ENCODE measurements around the gene ANGPT4. TPM values are rescaled to one million over a fixed set of nuclear protein-coding genes. Genes with fewer than 3 reads are reported as not detected.

Gene ANGPT4
- total and polyA plus RNA-seq, 2 donors: 0.21 to 2.0 TPM

GRCh38 chr20:823574-823902, 92.6 kb downstream of the ANGPT4 start:
- Histone ChIP-seq H3K27ac (ENCODE audit: low read depth) (no peak overlapping the region), H3K36me3 (ENCODE audit: insufficient read depth) (no peaks in the 10 kb centered on the region), H3K4me1 (ENCODE audit: insufficient read depth) (no peaks in the 10 kb centered on the region), H3K4me3 (ENCODE audit: low read depth, low read length) (no peak overlapping the region)
- 85% methylated on average over 4 of the region's 4 CpGs for WGBS
- DNase-seq (ENCODE audit: extremely low spot score): no peak

- Histone ChIP-seq H3K36me3 (ENCODE audit: insufficient read depth) (no peaks in the 10 kb centered on the region), H3K4me3 (ENCODE audit: low read depth, low read length) (no peak overlapping the region), H3K27ac (ENCODE audit: low read depth) (no peak overlapping the region), H3K4me1 (ENCODE audit: insufficient read depth) (no peaks in the 10 kb centered on the region)
- WGBS: 70% methylated on average over 12 of the region's 12 CpGs
- no peak for DNase-seq (ENCODE audit: extremely low spot score)
Observed at GRCh38 chr20:822651-823573, 93.2 kb downstream of the ANGPT4 start.

GRCh38 chr20:821731-822065, 94.4 kb downstream of the ANGPT4 start:
- no peaks in the 10 kb centered on the region for H3K4me1 ChIP-seq (ENCODE audit: insufficient read depth)
- DNase-seq (ENCODE audit: extremely low spot score): no peak
- 69% methylated on average over 3 of the region's 3 CpGs for WGBS
- no peaks in the 10 kb centered on the region for H3K36me3 ChIP-seq (ENCODE audit: insufficient read depth)
- H3K27ac ChIP-seq (ENCODE audit: low read depth): no peak overlapping the region
- no peak overlapping the region for H3K4me3 ChIP-seq (ENCODE audit: low read depth, low read length)

- Histone ChIP-seq H3K27ac (ENCODE audit: low read depth) (no peak overlapping the region), H3K36me3 (ENCODE audit: insufficient read depth) (no peaks in the 10 kb centered on the region), H3K4me3 (ENCODE audit: low read depth, low read length) (no peak overlapping the region), H3K4me1 (ENCODE audit: insufficient read depth) (no peaks in the 10 kb centered on the region)
- WGBS: 61% methylated on average over 6 of the region's 6 CpGs
- DNase-seq (ENCODE audit: extremely low spot score): no peak
Observed at GRCh38 chr20:821046-821730, 94.9 kb downstream of the ANGPT4 start.

- Histone ChIP-seq H3K4me1 (ENCODE audit: insufficient read depth) (no peaks in the 10 kb centered on the region), H3K27ac (ENCODE audit: low read depth) (no peak overlapping the region), H3K4me3 (ENCODE audit: low read depth, low read length) (no peak overlapping the region), H3K36me3 (ENCODE audit: insufficient read depth) (no peaks in the 10 kb centered on the region)
- DNase-seq (ENCODE audit: extremely low spot score): no peak
- 93% methylated on average over 3 of the region's 3 CpGs for WGBS
Observed at GRCh38 chr20:820323-820953, 95.7 kb downstream of the ANGPT4 start.

Other genes starting within 250 kb of the ANGPT4 start
- gene SCRT2, start 240.5 kb downstream of the ANGPT4 start, total RNA-seq: not detected
- gene SCRT2, start 240.5 kb downstream of the ANGPT4 start, polyA plus RNA-seq: not detected
- gene SLC52A3, start 147.8 kb downstream of the ANGPT4 start, total RNA-seq: 1.9 TPM
- 2.8 TPM for gene SLC52A3, start 147.8 kb downstream of the ANGPT4 start, polyA plus RNA-seq
- 3.3 TPM for gene FAM110A, start 82.6 kb downstream of the ANGPT4 start, total RNA-seq
- 6.9 TPM for gene FAM110A, start 82.6 kb downstream of the ANGPT4 start, polyA plus RNA-seq
- gene RSPO4, start 86.0 kb upstream of the ANGPT4 start, total RNA-seq: not detected
- gene RSPO4, start 86.0 kb upstream of the ANGPT4 start, polyA plus RNA-seq: 0.08 TPM
- gene PSMF1, start 202.3 kb upstream of the ANGPT4 start, total RNA-seq: 29.3 TPM
- 100 TPM for gene PSMF1, start 202.3 kb upstream of the ANGPT4 start, polyA plus RNA-seq